WTC11 (cell line): ENCODE measurements around the gene NOX5. TPM values are rescaled to one million over a fixed set of nuclear protein-coding genes. Genes with fewer than 3 reads are reported as not detected.

Source experiments
- ATAC-seq: fragments of 200-7000 bp; cut with Tn5 transposase; 2 replicates; pipeline ENCODE4 v1.10.0; 2021; ENCODE audit warnings: mild to moderate bottlenecking, moderate library complexity
- CTCF ChIA-PET: fragments of 300-600 bp; sonication (Branson Sonifier 250); formaldehyde crosslinking; loops from one replicate; lab custom pipeline; 2021; ENCODE audit warnings: antibody characterized with exemption; lab: Charles Lee
- POLR2A ChIA-PET: fragments of 350-600 bp; sonication (Branson Sonifier 250); formaldehyde crosslinking; loops from one replicate; lab custom pipeline; 2021; ENCODE audit warnings: antibody characterized with exemption; lab: Charles Lee
- DNase-seq: peaks from one replicate; pipeline ENCODE4 v3.0.0; 2021; ENCODE audit warnings: low spot score
- H3K27ac Mint-ChIP-seq: 2 replicates; pipeline ENCODE4 v1.8.0; 2021; ENCODE audit warnings: mixed read lengths
- H3K27me3 Mint-ChIP-seq: 2 replicates; pipeline ENCODE4 v1.8.0; 2021; ENCODE audit warnings: low read depth, mild to moderate bottlenecking, moderate library complexity, mixed read lengths
- H3K36me3 Mint-ChIP-seq: 2 replicates; pipeline ENCODE4 v1.8.0; 2021; ENCODE audit warnings: mixed read lengths
- H3K4me1 Mint-ChIP-seq: 2 replicates; pipeline ENCODE4 v1.8.0; 2022; ENCODE audit warnings: mixed read lengths
- H3K4me3 Mint-ChIP-seq: 2 replicates; pipeline ENCODE4 v1.8.0; 2021; ENCODE audit warnings: mild to moderate bottlenecking, moderate library complexity, mixed read lengths
- H3K9me3 Mint-ChIP-seq: 2 replicates; pipeline ENCODE4 v1.8.0; 2021; ENCODE audit warnings: mixed read lengths
- CREB1 ChIP-seq: sonication (generic); formaldehyde crosslinking; IDR thresholded peaks from 2 replicates; pipeline ENCODE4 v1.8.0; 2023; ENCODE audit warnings: mild to moderate bottlenecking, missing genetic modification reagents
- ELF4 ChIP-seq: sonication (generic); formaldehyde crosslinking; IDR thresholded peaks from 2 replicates; pipeline ENCODE4 v1.8.1; 2022; ENCODE audit warnings: low read depth, mild to moderate bottlenecking, moderate library complexity, missing genetic modification reagents
- ETV6 ChIP-seq: sonication (generic); formaldehyde crosslinking; IDR thresholded peaks from 2 replicates; pipeline ENCODE4 v1.8.1; 2022; ENCODE audit warnings: mild to moderate bottlenecking, missing genetic modification reagents
- NFE2L1 ChIP-seq: sonication (generic); formaldehyde crosslinking; IDR thresholded peaks from 2 replicates; pipeline ENCODE4 v1.8.1; 2023; ENCODE audit warnings: missing genetic modification reagents
- NR3C1 ChIP-seq: sonication (generic); formaldehyde crosslinking; conservative IDR thresholded peaks from 2 replicates; pipeline ENCODE4 v1.8.1; 2023; ENCODE audit warnings: low read depth, mild to moderate bottlenecking, missing genetic modification reagents
- SOX15 ChIP-seq: fragments of 250-450 bp; sonication (Bioruptor Pico); IDR thresholded peaks from 2 replicates; pipeline ENCODE4 v1.9.0; 2021; ENCODE audit warnings: mild to moderate bottlenecking
- ZNF232 ChIP-seq: sonication (generic); formaldehyde crosslinking; IDR thresholded peaks from 2 replicates; pipeline ENCODE4 v1.8.0; 2022; ENCODE audit warnings: mild to moderate bottlenecking, missing genetic modification reagents
- ZNF281 ChIP-seq: sonication (generic); formaldehyde crosslinking; IDR thresholded peaks from 2 replicates; pipeline ENCODE4 v1.8.0; 2023; ENCODE audit warnings: mild to moderate bottlenecking, missing genetic modification reagents
- ZNF512 ChIP-seq: sonication (generic); formaldehyde crosslinking; IDR thresholded peaks from 2 replicates; pipeline ENCODE4 v1.8.1; 2022; ENCODE audit warnings: missing genetic modification reagents, borderline replicate concordance
- ZNF532 ChIP-seq: fragments of 250-450 bp; sonication (Bioruptor Pico); IDR thresholded peaks from 2 replicates; pipeline ENCODE4 v1.9.0; 2021; ENCODE audit warnings: mild to moderate bottlenecking, borderline replicate concordance
- ZSCAN18 ChIP-seq: fragments of 250-450 bp; sonication (Bioruptor Pico); IDR thresholded peaks from 2 replicates; pipeline ENCODE4 v2.1.2; 2022; ENCODE audit warnings: mild to moderate bottlenecking, moderate library complexity
- total RNA-seq: library from RNA; stranded (reverse); gene quantifications from 3 replicates; pipeline ENCODE4 v1.2.3, GENCODE V29; 2021
- TF ChIP-seq, protein P1 (sequence below): sonication (generic); formaldehyde crosslinking; IDR thresholded peaks from 2 replicates; pipeline ENCODE4 v1.8.0; 2023; ENCODE audit warnings: missing genetic modification reagents, mild to moderate bottlenecking, borderline replicate concordance
- TF ChIP-seq, protein P2 (sequence below): sonication (generic); formaldehyde crosslinking; conservative IDR thresholded peaks from 2 replicates; pipeline ENCODE4 v1.8.1; 2023; ENCODE audit warnings: mild to moderate bottlenecking, low read depth, missing genetic modification reagents, moderate library complexity
- TF ChIP-seq, protein P3 (sequence below): fragments of 200-600 bp; IDR thresholded peaks from 2 replicates; pipeline ENCODE4 v1.8.0; 2022; ENCODE audit warnings: antibody characterized with exemption

NOX5 gene
- total RNA-seq, 1 experiment from 2014 or later, result not detected

DNA sequence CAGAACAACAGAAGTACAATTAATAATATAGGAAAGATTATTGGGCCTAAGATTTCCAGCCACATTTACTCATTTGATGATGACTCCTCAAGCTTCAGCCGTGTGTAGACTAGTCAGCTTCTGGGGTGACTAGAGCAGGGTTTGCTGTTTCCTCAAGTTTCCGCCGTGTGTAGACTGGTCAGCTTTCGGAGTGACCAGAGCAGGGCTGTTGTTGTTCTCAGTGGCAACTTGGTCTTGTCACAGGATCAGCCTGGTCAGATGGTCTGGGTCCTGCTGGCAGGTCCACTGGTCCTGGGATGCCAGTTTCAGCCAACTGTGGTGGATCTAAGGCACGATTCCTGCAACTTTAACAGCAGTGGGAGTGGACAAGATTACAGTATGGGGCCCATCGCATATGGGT lies 21.8 kb upstream of the NOX5 start (continued):
- TF ChIP-seq, protein P1, sequence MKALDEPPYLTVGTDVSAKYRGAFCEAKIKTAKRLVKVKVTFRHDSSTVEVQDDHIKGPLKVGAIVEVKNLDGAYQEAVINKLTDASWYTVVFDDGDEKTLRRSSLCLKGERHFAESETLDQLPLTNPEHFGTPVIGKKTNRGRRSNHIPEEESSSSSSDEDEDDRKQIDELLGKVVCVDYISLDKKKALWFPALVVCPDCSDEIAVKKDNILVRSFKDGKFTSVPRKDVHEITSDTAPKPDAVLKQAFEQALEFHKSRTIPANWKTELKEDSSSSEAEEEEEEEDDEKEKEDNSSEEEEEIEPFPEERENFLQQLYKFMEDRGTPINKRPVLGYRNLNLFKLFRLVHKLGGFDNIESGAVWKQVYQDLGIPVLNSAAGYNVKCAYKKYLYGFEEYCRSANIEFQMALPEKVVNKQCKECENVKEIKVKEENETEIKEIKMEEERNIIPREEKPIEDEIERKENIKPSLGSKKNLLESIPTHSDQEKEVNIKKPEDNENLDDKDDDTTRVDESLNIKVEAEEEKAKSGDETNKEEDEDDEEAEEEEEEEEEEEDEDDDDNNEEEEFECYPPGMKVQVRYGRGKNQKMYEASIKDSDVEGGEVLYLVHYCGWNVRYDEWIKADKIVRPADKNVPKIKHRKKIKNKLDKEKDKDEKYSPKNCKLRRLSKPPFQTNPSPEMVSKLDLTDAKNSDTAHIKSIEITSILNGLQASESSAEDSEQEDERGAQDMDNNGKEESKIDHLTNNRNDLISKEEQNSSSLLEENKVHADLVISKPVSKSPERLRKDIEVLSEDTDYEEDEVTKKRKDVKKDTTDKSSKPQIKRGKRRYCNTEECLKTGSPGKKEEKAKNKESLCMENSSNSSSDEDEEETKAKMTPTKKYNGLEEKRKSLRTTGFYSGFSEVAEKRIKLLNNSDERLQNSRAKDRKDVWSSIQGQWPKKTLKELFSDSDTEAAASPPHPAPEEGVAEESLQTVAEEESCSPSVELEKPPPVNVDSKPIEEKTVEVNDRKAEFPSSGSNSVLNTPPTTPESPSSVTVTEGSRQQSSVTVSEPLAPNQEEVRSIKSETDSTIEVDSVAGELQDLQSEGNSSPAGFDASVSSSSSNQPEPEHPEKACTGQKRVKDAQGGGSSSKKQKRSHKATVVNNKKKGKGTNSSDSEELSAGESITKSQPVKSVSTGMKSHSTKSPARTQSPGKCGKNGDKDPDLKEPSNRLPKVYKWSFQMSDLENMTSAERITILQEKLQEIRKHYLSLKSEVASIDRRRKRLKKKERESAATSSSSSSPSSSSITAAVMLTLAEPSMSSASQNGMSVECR (CRISPR knock-in tag), result no peak
- TF ChIP-seq NR3C1 (no peak), ZNF232 (CRISPR knock-in tag) (no peak), ZNF512 (CRISPR knock-in tag) (no peak)
- TF ChIP-seq, protein P2, sequence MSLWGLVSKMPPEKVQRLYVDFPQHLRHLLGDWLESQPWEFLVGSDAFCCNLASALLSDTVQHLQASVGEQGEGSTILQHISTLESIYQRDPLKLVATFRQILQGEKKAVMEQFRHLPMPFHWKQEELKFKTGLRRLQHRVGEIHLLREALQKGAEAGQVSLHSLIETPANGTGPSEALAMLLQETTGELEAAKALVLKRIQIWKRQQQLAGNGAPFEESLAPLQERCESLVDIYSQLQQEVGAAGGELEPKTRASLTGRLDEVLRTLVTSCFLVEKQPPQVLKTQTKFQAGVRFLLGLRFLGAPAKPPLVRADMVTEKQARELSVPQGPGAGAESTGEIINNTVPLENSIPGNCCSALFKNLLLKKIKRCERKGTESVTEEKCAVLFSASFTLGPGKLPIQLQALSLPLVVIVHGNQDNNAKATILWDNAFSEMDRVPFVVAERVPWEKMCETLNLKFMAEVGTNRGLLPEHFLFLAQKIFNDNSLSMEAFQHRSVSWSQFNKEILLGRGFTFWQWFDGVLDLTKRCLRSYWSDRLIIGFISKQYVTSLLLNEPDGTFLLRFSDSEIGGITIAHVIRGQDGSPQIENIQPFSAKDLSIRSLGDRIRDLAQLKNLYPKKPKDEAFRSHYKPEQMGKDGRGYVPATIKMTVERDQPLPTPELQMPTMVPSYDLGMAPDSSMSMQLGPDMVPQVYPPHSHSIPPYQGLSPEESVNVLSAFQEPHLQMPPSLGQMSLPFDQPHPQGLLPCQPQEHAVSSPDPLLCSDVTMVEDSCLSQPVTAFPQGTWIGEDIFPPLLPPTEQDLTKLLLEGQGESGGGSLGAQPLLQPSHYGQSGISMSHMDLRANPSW, result no peak
- TF ChIP-seq, all 79 proteins: peak for 0

- ATAC-seq, result no peak
- ChIA-PET POLR2A (no interaction called here), CTCF (interaction anchor here (1.2 kb wide), 1 partner anchor 38 kb away, joined by 6 read pairs; no protein-coding TSS in a partner anchor)
- peaks cover 30% of the 10 kb centered on the region for H3K4me1 Mint-ChIP-seq
- DNase-seq, result no peak
- H3K27me3 Mint-ChIP-seq, result peaks cover 25% of the 10 kb centered on the region
- no peak overlapping the region for H3K27ac Mint-ChIP-seq
- peaks cover 17% of the 10 kb centered on the region for H3K36me3 Mint-ChIP-seq
- no peak overlapping the region for H3K4me3 Mint-ChIP-seq
- peaks cover 16% of the 10 kb centered on the region for H3K9me3 Mint-ChIP-seq
- no peak for TF ChIP-seq NFE2L1 (CRISPR knock-in tag)
- TF ChIP-seq CREB1 (CRISPR knock-in tag), result no peak
- no peak for TF ChIP-seq ELF4
- TF ChIP-seq ZNF281, result no peak
- TF ChIP-seq, protein P3, sequence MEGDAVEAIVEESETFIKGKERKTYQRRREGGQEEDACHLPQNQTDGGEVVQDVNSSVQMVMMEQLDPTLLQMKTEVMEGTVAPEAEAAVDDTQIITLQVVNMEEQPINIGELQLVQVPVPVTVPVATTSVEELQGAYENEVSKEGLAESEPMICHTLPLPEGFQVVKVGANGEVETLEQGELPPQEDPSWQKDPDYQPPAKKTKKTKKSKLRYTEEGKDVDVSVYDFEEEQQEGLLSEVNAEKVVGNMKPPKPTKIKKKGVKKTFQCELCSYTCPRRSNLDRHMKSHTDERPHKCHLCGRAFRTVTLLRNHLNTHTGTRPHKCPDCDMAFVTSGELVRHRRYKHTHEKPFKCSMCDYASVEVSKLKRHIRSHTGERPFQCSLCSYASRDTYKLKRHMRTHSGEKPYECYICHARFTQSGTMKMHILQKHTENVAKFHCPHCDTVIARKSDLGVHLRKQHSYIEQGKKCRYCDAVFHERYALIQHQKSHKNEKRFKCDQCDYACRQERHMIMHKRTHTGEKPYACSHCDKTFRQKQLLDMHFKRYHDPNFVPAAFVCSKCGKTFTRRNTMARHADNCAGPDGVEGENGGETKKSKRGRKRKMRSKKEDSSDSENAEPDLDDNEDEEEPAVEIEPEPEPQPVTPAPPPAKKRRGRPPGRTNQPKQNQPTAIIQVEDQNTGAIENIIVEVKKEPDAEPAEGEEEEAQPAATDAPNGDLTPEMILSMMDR, result no peak
- TF ChIP-seq ZNF532, result no peak
- no peak for TF ChIP-seq ZSCAN18 (CRISPR knock-in tag)
- TF ChIP-seq ETV6 (CRISPR knock-in tag), result no peak
- TF ChIP-seq ZNF512 (CRISPR knock-in tag), result no peak
- TF ChIP-seq NR3C1, result no peak
- TF ChIP-seq SOX15 (CRISPR knock-in tag), result no peak
Measured at GRCh38 chr15:68993276-68993675, 21.2 kb upstream of the NOX5 start.
